PFSK-1 (cell line): ENCODE measurements around the gene APP.

ENCODE experiments used
- FOXP2 ChIP-seq: optimal IDR thresholded peaks from 2 replicates; pipeline ENCODE3; 2011; ENCODE audit warnings: borderline replicate concordance, control low read depth, inconsistent platforms; ENCODE audit not compliant: insufficient read depth; ENCODE audit errors: extremely low read length, extremely low read depth
- POLR2AphosphoS5 ChIP-seq: IDR thresholded peaks from 2 replicates; pipeline ENCODE4 v1.6.1; 2012; ENCODE audit warnings: low read depth, mild to moderate bottlenecking, control low read depth, low read length, moderate library complexity
- REST ChIP-seq, 2 experiments: IDR thresholded peaks; 2 replicates each; pipeline versions ENCODE4 v1.6.1 to v1.8.0; 2011 to 2012; ENCODE audit warnings: low read depth in 2 of 2, low read length in 2 of 2, control low read depth in 1 of 2, inconsistent platforms in 1 of 2, mild to moderate bottlenecking in 1 of 2, moderate library complexity in 1 of 2; ENCODE audit not compliant: insufficient read depth in 1 of 2
- SIN3A ChIP-seq: IDR thresholded peaks from 2 replicates; pipeline ENCODE4 v1.6.1; 2012; ENCODE audit warnings: mild to moderate bottlenecking, low read length, moderate library complexity, borderline replicate concordance; ENCODE audit not compliant: insufficient read depth
- TAF1 ChIP-seq: IDR thresholded peaks from 2 replicates; pipeline ENCODE4 v1.6.1; 2012; ENCODE audit warnings: low read length, control low read depth, borderline replicate concordance; ENCODE audit not compliant: insufficient read depth

Gene APP

GRCh38 chr21:25887646-25888306 is 282.8 kb downstream of the APP start:
- TF ChIP-seq POLR2AphosphoS5 (no peak), SIN3A (no peak), TAF1 (no peak), FOXP2 (no peak), REST (IDR thresholded peaks at IDR 0.05; ENCODE audit: insufficient read depth in 1 of 2, low read depth in 2 of 2, low read length in 2 of 2) (no peak)

GRCh38 chr21:25887166-25887565 is 283.4 kb downstream of the APP start:
- TF ChIP-seq POLR2AphosphoS5: no peak
- no peak for TF ChIP-seq FOXP2
- TF ChIP-seq TAF1: no peak
- no peak for TF ChIP-seq SIN3A
- TF ChIP-seq REST (IDR thresholded peaks at IDR 0.05; ENCODE audit: insufficient read depth in 1 of 2, low read depth in 2 of 2, low read length in 2 of 2): no peak

GRCh38 chr21:25885880-25886279 is 284.7 kb downstream of the APP start:
- TF ChIP-seq TAF1 (no peak), SIN3A (no peak), FOXP2 (no peak), REST (IDR thresholded peaks at IDR 0.05; ENCODE audit: insufficient read depth in 1 of 2, low read depth in 2 of 2, low read length in 2 of 2) (no peak), POLR2AphosphoS5 (no peak; the same call in 1 of the 2 replicates)

DNA sequence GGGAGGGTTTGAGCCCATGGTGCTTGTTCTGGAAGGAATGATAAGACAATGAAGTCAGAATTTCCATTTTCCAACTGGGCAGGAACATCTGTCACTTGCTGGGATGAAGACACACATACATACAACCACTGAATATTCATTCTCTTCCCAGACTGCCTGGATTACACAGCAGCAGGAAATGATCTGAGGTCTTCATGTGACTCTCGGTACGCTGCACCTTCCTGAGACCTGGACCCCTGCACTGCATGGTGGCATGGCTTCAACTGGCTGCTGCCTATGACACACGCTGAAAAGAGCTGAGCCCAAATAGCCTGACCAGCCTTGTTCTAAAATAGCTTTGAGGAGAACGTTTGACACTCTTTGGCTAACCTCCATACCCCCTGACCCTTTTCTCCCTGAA is 285.2 kb downstream of the APP start:
- no peak for TF ChIP-seq TAF1
- TF ChIP-seq FOXP2: no peak
- TF ChIP-seq POLR2AphosphoS5: no peak
- no peak for TF ChIP-seq SIN3A
- no peak for TF ChIP-seq REST (IDR thresholded peaks at IDR 0.05; ENCODE audit: insufficient read depth in 1 of 2, low read depth in 2 of 2, low read length in 2 of 2)

- no peak for TF ChIP-seq SIN3A
- no peak for TF ChIP-seq TAF1
- TF ChIP-seq REST (IDR thresholded peaks at IDR 0.05; ENCODE audit: insufficient read depth in 1 of 2, low read depth in 2 of 2, low read length in 2 of 2): no peak
- no peak for TF ChIP-seq FOXP2
- TF ChIP-seq POLR2AphosphoS5: no peak
These were observed 286.3 kb downstream of the APP start for GRCh38 chr21:25884311-25884710.
